ENCODE data around the gene ITGAV. TPM values are rescaled to one million over a fixed set of nuclear protein-coding genes. Genes with fewer than 3 reads are reported as not detected.

ITGAV gene
- total and polyA plus RNA-seq, 2 experiments from 2014 or later: 32.7 to 135 TPM

DNA sequence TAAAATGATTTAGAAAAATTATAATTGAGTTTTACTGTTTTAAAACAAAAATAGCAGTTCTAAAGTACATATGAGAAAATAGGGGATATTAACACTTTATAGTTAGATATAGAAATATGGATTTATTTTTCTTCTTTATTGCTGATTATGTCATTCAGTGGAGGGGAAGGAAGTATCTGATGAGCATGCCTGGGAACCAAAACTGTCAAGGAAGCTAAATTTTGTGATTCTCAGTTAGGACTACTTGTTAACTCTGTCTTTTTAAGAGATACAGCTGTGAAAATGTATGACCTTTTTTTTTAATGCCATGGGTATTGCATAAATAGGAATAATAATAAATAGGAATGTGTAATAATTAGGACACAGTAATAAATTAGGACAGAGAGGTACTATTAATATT is 44.8 kb downstream of the ITGAV start:
- Histone ChIP-seq H4K20me1 (ENCODE audit: insufficient read depth, poor library complexity, severe bottlenecking) (no peaks in the 10 kb centered on the region), H3K4me2 (no peak overlapping the region), H3K79me2 (peaks cover 2% of the 10 kb centered on the region), H3K9me2 (replicated peaks; ENCODE audit: insufficient read depth) (no peaks in the 10 kb centered on the region), H3K27me3 (no peaks in the 10 kb centered on the region), H3K36me3 (replicated peaks; ENCODE audit: insufficient read depth, low read depth) (no peaks in the 10 kb centered on the region), H3K4me3 (no peak overlapping the region), H3K9me3 (ENCODE audit: low read depth) (no peaks in the 10 kb centered on the region), H3K27ac (no peak overlapping the region), H2AFZ (no peak overlapping the region), H3K4me1 (ENCODE audit: insufficient read depth) (no peaks in the 10 kb centered on the region)
- TF ChIP-seq, protein P1, sequence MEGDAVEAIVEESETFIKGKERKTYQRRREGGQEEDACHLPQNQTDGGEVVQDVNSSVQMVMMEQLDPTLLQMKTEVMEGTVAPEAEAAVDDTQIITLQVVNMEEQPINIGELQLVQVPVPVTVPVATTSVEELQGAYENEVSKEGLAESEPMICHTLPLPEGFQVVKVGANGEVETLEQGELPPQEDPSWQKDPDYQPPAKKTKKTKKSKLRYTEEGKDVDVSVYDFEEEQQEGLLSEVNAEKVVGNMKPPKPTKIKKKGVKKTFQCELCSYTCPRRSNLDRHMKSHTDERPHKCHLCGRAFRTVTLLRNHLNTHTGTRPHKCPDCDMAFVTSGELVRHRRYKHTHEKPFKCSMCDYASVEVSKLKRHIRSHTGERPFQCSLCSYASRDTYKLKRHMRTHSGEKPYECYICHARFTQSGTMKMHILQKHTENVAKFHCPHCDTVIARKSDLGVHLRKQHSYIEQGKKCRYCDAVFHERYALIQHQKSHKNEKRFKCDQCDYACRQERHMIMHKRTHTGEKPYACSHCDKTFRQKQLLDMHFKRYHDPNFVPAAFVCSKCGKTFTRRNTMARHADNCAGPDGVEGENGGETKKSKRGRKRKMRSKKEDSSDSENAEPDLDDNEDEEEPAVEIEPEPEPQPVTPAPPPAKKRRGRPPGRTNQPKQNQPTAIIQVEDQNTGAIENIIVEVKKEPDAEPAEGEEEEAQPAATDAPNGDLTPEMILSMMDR (IDR thresholded peaks at IDR 0.05; ENCODE audit: poor library complexity): no peak
- TF ChIP-seq EZH2 (IDR thresholded peaks at IDR 0.05; ENCODE audit: borderline replicate concordance) (no peak), EZH2phosphoT487 (IDR thresholded peaks at IDR 0.05; ENCODE audit: low read depth, severe bottlenecking, unreplicated experiment) (no peak)
- no peak for DNase-seq (ENCODE audit: low spot score)

DNA sequence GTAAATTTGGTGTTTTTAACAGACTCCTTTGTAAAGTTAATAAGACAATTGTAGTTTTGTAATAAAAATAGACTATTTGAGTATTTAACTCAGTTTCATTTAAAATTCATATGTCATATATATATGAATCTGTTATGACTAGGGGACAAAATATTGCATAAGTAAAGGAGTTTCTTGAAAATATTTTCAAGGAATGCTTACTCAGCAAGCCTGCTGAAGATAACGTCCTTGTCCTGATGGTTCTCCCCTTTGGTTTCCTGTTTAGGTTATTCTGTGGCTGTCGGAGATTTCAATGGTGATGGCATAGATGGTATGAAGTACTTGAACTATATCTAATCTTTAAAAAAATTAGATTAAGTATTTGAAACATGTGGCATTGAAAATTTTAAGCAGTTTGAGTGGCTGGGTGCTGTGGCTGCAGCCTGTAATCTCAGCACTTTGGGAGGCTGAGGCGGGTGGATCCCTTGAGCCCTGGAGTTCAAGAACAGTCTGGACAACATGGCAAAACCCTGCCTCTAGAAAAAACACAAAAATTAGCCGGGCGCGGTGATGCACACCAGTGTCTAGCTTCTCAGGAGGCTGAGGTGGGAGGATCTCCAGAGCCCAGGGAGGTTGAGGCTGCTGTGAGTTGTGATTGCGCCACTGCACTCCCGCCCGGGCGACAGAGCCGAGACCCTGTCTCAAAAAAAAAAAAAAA is 47.1 kb downstream of the ITGAV start:
- DNase-seq (ENCODE audit: low spot score): no peak
- WGBS (ENCODE audit: low lambda C conversion rate, missing lambda C conversion rate): 97% methylated on average over 10 of the region's 11 CpGs
- Histone ChIP-seq H3K4me1 (ENCODE audit: insufficient read depth) (no peaks in the 10 kb centered on the region), H3K27ac (no peak overlapping the region), H3K9me2 (replicated peaks; ENCODE audit: insufficient read depth) (no peaks in the 10 kb centered on the region), H3K4me2 (no peak overlapping the region), H4K20me1 (ENCODE audit: insufficient read depth, poor library complexity, severe bottlenecking) (no peaks in the 10 kb centered on the region), H3K79me2 (no peaks in the 10 kb centered on the region), H3K4me3 (no peak overlapping the region), H3K9me3 (ENCODE audit: low read depth) (no peaks in the 10 kb centered on the region), H3K36me3 (replicated peaks; ENCODE audit: insufficient read depth, low read depth) (no peaks in the 10 kb centered on the region), H2AFZ (no peak overlapping the region), H3K27me3 (no peaks in the 10 kb centered on the region)
- no peak for TF ChIP-seq EZH2 (IDR thresholded peaks at IDR 0.05; ENCODE audit: borderline replicate concordance)
- TF ChIP-seq, protein P1 (IDR thresholded peaks at IDR 0.05; ENCODE audit: poor library complexity): no peak
- TF ChIP-seq EZH2phosphoT487 (IDR thresholded peaks at IDR 0.05; ENCODE audit: low read depth, severe bottlenecking, unreplicated experiment): no peak

DNA sequence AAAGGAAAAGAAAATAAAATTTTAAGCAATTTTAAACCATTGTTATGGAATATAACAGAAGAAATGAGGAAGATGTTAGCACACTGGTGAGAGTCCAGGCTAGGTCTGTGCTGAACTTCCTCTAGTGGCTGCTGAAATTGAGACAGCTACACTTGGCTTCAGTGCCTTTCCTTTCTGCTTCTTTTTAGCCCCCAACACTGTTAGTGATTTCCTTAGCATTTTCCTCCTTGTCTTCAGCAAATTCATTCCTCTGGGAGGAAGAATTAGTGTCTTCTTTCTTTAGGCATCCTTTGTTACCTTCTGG is 47.6 kb downstream of the ITGAV start:
- H3K4me3 ChIP-seq: no peak overlapping the region
- TF ChIP-seq EZH2 (IDR thresholded peaks at IDR 0.05; ENCODE audit: borderline replicate concordance) (no peak), EZH2phosphoT487 (IDR thresholded peaks at IDR 0.05; ENCODE audit: low read depth, severe bottlenecking, unreplicated experiment) (no peak)
- TF ChIP-seq, protein P1 (IDR thresholded peaks at IDR 0.05; ENCODE audit: poor library complexity): no peak
- no peaks in the 10 kb centered on the region for H4K20me1 ChIP-seq (ENCODE audit: insufficient read depth, poor library complexity, severe bottlenecking)
- H3K4me2 ChIP-seq: no peak overlapping the region
- H3K27me3 ChIP-seq: no peaks in the 10 kb centered on the region
- no peak overlapping the region for H2AFZ ChIP-seq
- H3K36me3 ChIP-seq (replicated peaks; ENCODE audit: insufficient read depth, low read depth): no peaks in the 10 kb centered on the region
- H3K9me2 ChIP-seq (replicated peaks; ENCODE audit: insufficient read depth): no peaks in the 10 kb centered on the region
- no peaks in the 10 kb centered on the region for H3K79me2 ChIP-seq
- H3K4me1 ChIP-seq (ENCODE audit: insufficient read depth): no peaks in the 10 kb centered on the region
- no peaks in the 10 kb centered on the region for H3K9me3 ChIP-seq (ENCODE audit: low read depth)
- DNase-seq (ENCODE audit: low spot score): no peak
- H3K27ac ChIP-seq: no peak overlapping the region

DNA sequence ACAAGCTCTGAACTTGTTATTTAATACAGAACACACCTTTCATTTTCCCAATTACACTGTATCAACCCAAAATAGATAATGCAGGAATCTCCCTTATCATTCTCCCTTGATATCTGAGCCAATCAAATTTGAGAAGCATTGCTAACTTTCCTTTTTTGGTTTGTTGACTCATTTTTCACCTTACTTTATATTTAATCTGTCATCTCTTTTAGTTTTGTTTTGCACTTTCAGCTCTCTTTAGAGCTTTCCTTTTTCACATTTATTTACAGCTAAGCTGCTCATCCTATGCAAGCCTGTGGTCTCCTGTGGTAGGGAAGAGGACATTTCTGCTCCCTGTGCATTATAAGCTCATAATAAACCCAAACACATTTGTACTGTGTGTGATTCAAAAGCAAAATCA is 50.1 kb downstream of the ITGAV start:
- Histone ChIP-seq H3K27ac (no peak overlapping the region), H3K4me3 (no peak overlapping the region), H3K9me3 (ENCODE audit: low read depth) (no peaks in the 10 kb centered on the region), H3K27me3 (no peaks in the 10 kb centered on the region), H3K4me1 (ENCODE audit: insufficient read depth) (no peaks in the 10 kb centered on the region), H3K4me2 (no peak overlapping the region), H4K20me1 (ENCODE audit: insufficient read depth, poor library complexity, severe bottlenecking) (no peaks in the 10 kb centered on the region), H2AFZ (no peak overlapping the region), H3K9me2 (replicated peaks; ENCODE audit: insufficient read depth) (no peaks in the 10 kb centered on the region), H3K79me2 (no peaks in the 10 kb centered on the region), H3K36me3 (replicated peaks; ENCODE audit: insufficient read depth, low read depth) (no peaks in the 10 kb centered on the region)
- TF ChIP-seq EZH2 (IDR thresholded peaks at IDR 0.05; ENCODE audit: borderline replicate concordance) (no peak), EZH2phosphoT487 (IDR thresholded peaks at IDR 0.05; ENCODE audit: low read depth, severe bottlenecking, unreplicated experiment) (no peak)
- TF ChIP-seq, protein P1 (IDR thresholded peaks at IDR 0.05; ENCODE audit: poor library complexity): no peak
- DNase-seq (ENCODE audit: low spot score): no peak

All from hepatocyte (in vitro differentiated cells).